Measurements from ENCODE around the gene LRRC63. TPM values are rescaled to one million over a fixed set of nuclear protein-coding genes. Genes with fewer than 3 reads are reported as not detected.

Gene LRRC63
- total and polyA plus RNA-seq, 2 of the 4 experiments (the other 2 are of a cell fraction): not detected

GRCh38 chr13:46313432-46314257 lies 101.9 kb downstream of the LRRC63 start:
- Histone ChIP-seq H4K91ac (ENCODE audit: insufficient read depth, low read depth, low read length) (no peak overlapping the region), H2AK5ac (ENCODE audit: low read depth, low read length) (no peak overlapping the region), H3K9ac (ENCODE audit: low read depth, low read length) (no peak overlapping the region), H2BK15ac (ENCODE audit: low read depth, low read length) (no peak overlapping the region), H3K79me1 (ENCODE audit: low read depth in 1 of 2, low read length in 2 of 2) (no peaks in the 10 kb centered on the region), H2BK20ac (ENCODE audit: low read depth, low read length) (no peak overlapping the region), H4K5ac (ENCODE audit: low read depth, low read length) (no peak overlapping the region), H3K4ac (ENCODE audit: low read depth, low read length) (no peak overlapping the region), H3K23ac (ENCODE audit: low read depth, low read length) (no peak overlapping the region), H3K4me3 (ENCODE audit: insufficient read depth, low read depth, low read length) (no peak overlapping the region), H3K4me1 (ENCODE audit: control insufficient read depth, insufficient read depth, low read length) (no peaks in the 10 kb centered on the region), H3K27me3 (ENCODE audit: control insufficient read depth, insufficient read depth, low read length) (no peaks in the 10 kb centered on the region), H4K20me1 (ENCODE audit: insufficient read depth, low read length) (no peaks in the 10 kb centered on the region), H3K27ac (ENCODE audit: insufficient read depth, low read length) (no peak overlapping the region), H2AK9ac (replicated peaks; ENCODE audit: low read depth, low read length, poor library complexity) (no peak overlapping the region), H4K8ac (ENCODE audit: low read depth in 2 of 2, low read length in 2 of 2) (no peak overlapping the region), H3K36me3 (ENCODE audit: control insufficient read depth, insufficient read depth, low read length) (no peaks in the 10 kb centered on the region), H3K9me3 (ENCODE audit: control insufficient read depth, insufficient read depth, low read length) (no peaks in the 10 kb centered on the region), H3K9me1 (ENCODE audit: insufficient read depth, low read length) (no peaks in the 10 kb centered on the region), H2BK5ac (ENCODE audit: low read depth, low read length, poor library complexity, severe bottlenecking) (no peak overlapping the region), H3K14ac (replicated peaks; ENCODE audit: low read depth, low read length) (no peak overlapping the region), H3K4me2 (ENCODE audit: low read depth, low read length) (no peak overlapping the region), H3K18ac (ENCODE audit: low read depth, low read length) (no peak overlapping the region), H3K56ac (ENCODE audit: extremely low read depth, insufficient read depth, low read length) (no peak overlapping the region), H2BK120ac (ENCODE audit: low read depth, low read length) (no peak overlapping the region), H2AFZ (replicated peaks; ENCODE audit: low read length, poor library complexity) (no peak overlapping the region)
- CTCF ChIA-PET: no interaction called here
- in situ Hi-C loops (cut with MboI; ENCODE audit: low sequenced_read_pairs) (no loop called here), intact Hi-C loops (cut with micrococcal nuclease) (no loop called here), dilution Hi-C loops (cut with HindIII; ENCODE audit: low sequenced_read_pairs, unreplicated experiment) (no loop called here)
- no peak for ATAC-seq (ENCODE audit: low read depth)
- 88% methylated on average over 3 of the region's 6 CpGs; no CpG with 5 or more reads in 1 of the 2 experiments for WGBS, 2 experiments (ENCODE audit: extremely low coverage in 2 of 2, insufficient read length in 1 of 2)
- no peak for TF ChIP-seq RAD21 (IDR thresholded peaks at IDR 0.05; ENCODE audit: low read length)
- TF ChIP-seq, protein P1, sequence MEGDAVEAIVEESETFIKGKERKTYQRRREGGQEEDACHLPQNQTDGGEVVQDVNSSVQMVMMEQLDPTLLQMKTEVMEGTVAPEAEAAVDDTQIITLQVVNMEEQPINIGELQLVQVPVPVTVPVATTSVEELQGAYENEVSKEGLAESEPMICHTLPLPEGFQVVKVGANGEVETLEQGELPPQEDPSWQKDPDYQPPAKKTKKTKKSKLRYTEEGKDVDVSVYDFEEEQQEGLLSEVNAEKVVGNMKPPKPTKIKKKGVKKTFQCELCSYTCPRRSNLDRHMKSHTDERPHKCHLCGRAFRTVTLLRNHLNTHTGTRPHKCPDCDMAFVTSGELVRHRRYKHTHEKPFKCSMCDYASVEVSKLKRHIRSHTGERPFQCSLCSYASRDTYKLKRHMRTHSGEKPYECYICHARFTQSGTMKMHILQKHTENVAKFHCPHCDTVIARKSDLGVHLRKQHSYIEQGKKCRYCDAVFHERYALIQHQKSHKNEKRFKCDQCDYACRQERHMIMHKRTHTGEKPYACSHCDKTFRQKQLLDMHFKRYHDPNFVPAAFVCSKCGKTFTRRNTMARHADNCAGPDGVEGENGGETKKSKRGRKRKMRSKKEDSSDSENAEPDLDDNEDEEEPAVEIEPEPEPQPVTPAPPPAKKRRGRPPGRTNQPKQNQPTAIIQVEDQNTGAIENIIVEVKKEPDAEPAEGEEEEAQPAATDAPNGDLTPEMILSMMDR (conservative IDR thresholded peaks at IDR 0.05; ENCODE audit: low read depth, low read length): no peak
- TF ChIP-seq FOS (IDR thresholded peaks at IDR 0.05; ENCODE audit: low read depth, low read length): no peak
- TF ChIP-seq CEBPB (IDR thresholded peaks at IDR 0.05; ENCODE audit: low read depth, low read length): no peak
- TF ChIP-seq NFE2L2 (IDR thresholded peaks at IDR 0.05; ENCODE audit: low read depth, low read length): no peak
- no peak for TF ChIP-seq RFX5 (IDR thresholded peaks at IDR 0.05; ENCODE audit: low read depth, low read length)
- DNase-seq: no peak
- POLR2A ChIA-PET (ENCODE audit: unreplicated experiment): no interaction called here
- BruUV-seq (replicated peaks): no TSS peak
